GM12878 (cell line): ENCODE data around the gene CACNA2D4. TPM values are rescaled to one million over a fixed set of nuclear protein-coding genes. Genes with fewer than 3 reads are reported as not detected.

Experiments used
- BCL11A ChIP-seq: IDR thresholded peaks from 2 replicates; pipeline ENCODE4 v1.6.1; 2011; ENCODE audit warnings: low read depth, low read length
- BCL3 ChIP-seq: IDR thresholded peaks from 2 replicates; pipeline ENCODE4 v1.6.1; 2011; ENCODE audit warnings: borderline replicate concordance, low read depth, mild to moderate bottlenecking, moderate library complexity, low read length; ENCODE audit not compliant: insufficient read depth, poor library complexity, severe bottlenecking
- CHD1 ChIP-seq: IDR thresholded peaks from 2 replicates; pipeline ENCODE4 v1.6.1; 2012; ENCODE audit warnings: low read depth, low read length, improper control_type of control experiment
- CUX1 ChIP-seq: IDR thresholded peaks from 2 replicates; pipeline ENCODE4 v1.6.1; 2012; ENCODE audit warnings: improper control_type of control experiment, low read depth, low read length; ENCODE audit not compliant: insufficient replicate concordance
- EGR1 ChIP-seq, 2 experiments: IDR thresholded peaks; 1 replicate in 1 of 2; 2 replicates in 1 of 2; pipeline ENCODE4 v1.6.1; 2011 to 2012; ENCODE audit warnings: low read depth in 2 of 2, low read length in 2 of 2, borderline replicate concordance in 1 of 2, mild to moderate bottlenecking in 1 of 2, moderate library complexity in 1 of 2
- ESRRA ChIP-seq: IDR thresholded peaks from 2 replicates; pipeline ENCODE4 v1.6.1; 2012; ENCODE audit warnings: mild to moderate bottlenecking, low read length, improper control_type of control experiment
- KLF5 ChIP-seq: fragments of 450-650 bp; IDR thresholded peaks from 2 replicates; pipeline ENCODE4 v1.6.1; 2014; ENCODE audit warnings: mild to moderate bottlenecking; ENCODE audit not compliant: partially characterized antibody
- LARP7 ChIP-seq: fragments of 450-650 bp; IDR thresholded peaks from 2 replicates; pipeline ENCODE4 v1.6.1; 2017; ENCODE audit warnings: mild to moderate bottlenecking
- MEF2B ChIP-seq: fragments of 450-650 bp; IDR thresholded peaks from 2 replicates; pipeline ENCODE4 v1.6.1; 2018; ENCODE audit warnings: mild to moderate bottlenecking, moderate library complexity; ENCODE audit not compliant: partially characterized antibody, poor library complexity, severe bottlenecking
- MYC ChIP-seq: IDR thresholded peaks from 2 replicates; pipeline ENCODE4 v1.6.1; 2011; ENCODE audit warnings: mild to moderate bottlenecking, low read length, moderate library complexity, inconsistent platforms; ENCODE audit not compliant: insufficient read depth, insufficient replicate concordance, insufficient read length, severe bottlenecking
- NFIC ChIP-seq: IDR thresholded peaks from 2 replicates; pipeline ENCODE4 v1.6.1; 2012; ENCODE audit warnings: low read depth, mild to moderate bottlenecking, inconsistent platforms, low read length, moderate library complexity
- RB1 ChIP-seq: fragments of 450-650 bp; formaldehyde crosslinking; IDR thresholded peaks from 2 replicates; pipeline ENCODE4 v1.6.1; 2017; ENCODE audit warnings: mild to moderate bottlenecking, borderline replicate concordance
- SP1 ChIP-seq: IDR thresholded peaks from one replicate; pipeline ENCODE4 v1.6.1; 2011; ENCODE audit warnings: low read depth, low read length
- STAT3 ChIP-seq: IDR thresholded peaks from 2 replicates; pipeline ENCODE4 v1.6.1; 2011; ENCODE audit warnings: low read depth, low read length, improper control_type of control experiment
- SUZ12 ChIP-seq: fragments of 200-600 bp; sonication (generic); IDR thresholded peaks from one replicate; pipeline ENCODE4 v1.6.1; 2018; ENCODE audit warnings: antibody characterized with exemption, mild to moderate bottlenecking; ENCODE audit not compliant: unreplicated experiment
- TCF3 ChIP-seq: IDR thresholded peaks from 2 replicates; pipeline ENCODE4 v1.6.1; 2012; ENCODE audit warnings: low read depth, mild to moderate bottlenecking, low read length, borderline replicate concordance; ENCODE audit not compliant: insufficient read depth
- YBX1 ChIP-seq: fragments of 450-650 bp; IDR thresholded peaks from 2 replicates; pipeline ENCODE4 v1.6.1; 2016; ENCODE audit warnings: antibody characterized with exemption
- ZNF24 ChIP-seq: fragments of 450-650 bp; IDR thresholded peaks from 2 replicates; pipeline ENCODE4 v1.6.1; 2017; ENCODE audit warnings: antibody characterized with exemption, mild to moderate bottlenecking
- polyA plus RNA-seq, 11 experiments: library from polyadenylated mRNA; depleted of rRNA in 4 of 11; unstranded in 6 of 11; stranded (reverse) in 5 of 11; fragments of >200 nt; fragmentation: Nextera tagmentation in 4 of 11; fragmentation: Illumina TruSeq in 1 of 11; extraction: Ambion mirVana in 4 of 11; extraction: Trizol in 1 of 11; gene quantifications; 1 replicate in 1 of 11; 2 replicates in 10 of 11; pipeline versions ENCODE4 v1.2.1 to v1.2.3, GENCODE V29; 2011 to 2016; ENCODE audit warnings: inconsistent platforms in 2 of 11, missing spikeins in 2 of 11, low read depth in 1 of 11
- total RNA-seq, 4 experiments: library from RNA; depleted of rRNA in 3 of 4; stranded (reverse); fragments of >200 nt in 3 of 4; fragmentation: Illumina TruSeq in 1 of 4; extraction: Trizol in 1 of 4; gene quantifications; 2 replicates each; pipeline versions ENCODE4 v1.2.1 to v1.2.3, GENCODE V29; 2013 to 2021
- TF ChIP-seq, protein P1 (sequence below): fragments of 150-350 bp; IDR thresholded peaks from 2 replicates; pipeline ENCODE4 v1.6.1; 2014; ENCODE audit warnings: mild to moderate bottlenecking, low read depth, low read length
- TF ChIP-seq, protein P2 (sequence below): IDR thresholded peaks from 2 replicates; pipeline ENCODE4 v1.6.1; 2011; ENCODE audit warnings: mild to moderate bottlenecking, low read depth, low read length, moderate library complexity; ENCODE audit not compliant: insufficient replicate concordance

Gene CACNA2D4
- total and polyA plus RNA-seq, 10 of the 15 experiments (the other 5 are each of a cell fraction or from before 2014, with no cell fraction given) = 0.03 to 1.0 (median 0.65) TPM

GRCh38 chr12:1795785-1796514, 122.5 kb downstream of the CACNA2D4 start (continued):
- peak; percentile 66 for TF ChIP-seq KLF5
- 0 out of 2 replicates have a peak, but pooled peaks have one; percentile 6 for TF ChIP-seq BCL11A
- peak; percentile 87 for TF ChIP-seq LARP7
- TF ChIP-seq SUZ12 = no peak
- TF ChIP-seq STAT3 = no peak
- TF ChIP-seq BCL3 = no peak
- TF ChIP-seq, protein P1, sequence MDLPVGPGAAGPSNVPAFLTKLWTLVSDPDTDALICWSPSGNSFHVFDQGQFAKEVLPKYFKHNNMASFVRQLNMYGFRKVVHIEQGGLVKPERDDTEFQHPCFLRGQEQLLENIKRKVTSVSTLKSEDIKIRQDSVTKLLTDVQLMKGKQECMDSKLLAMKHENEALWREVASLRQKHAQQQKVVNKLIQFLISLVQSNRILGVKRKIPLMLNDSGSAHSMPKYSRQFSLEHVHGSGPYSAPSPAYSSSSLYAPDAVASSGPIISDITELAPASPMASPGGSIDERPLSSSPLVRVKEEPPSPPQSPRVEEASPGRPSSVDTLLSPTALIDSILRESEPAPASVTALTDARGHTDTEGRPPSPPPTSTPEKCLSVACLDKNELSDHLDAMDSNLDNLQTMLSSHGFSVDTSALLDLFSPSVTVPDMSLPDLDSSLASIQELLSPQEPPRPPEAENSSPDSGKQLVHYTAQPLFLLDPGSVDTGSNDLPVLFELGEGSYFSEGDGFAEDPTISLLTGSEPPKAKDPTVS = no peak
- peak; percentile 27 for TF ChIP-seq MYC
- TF ChIP-seq, protein P2, sequence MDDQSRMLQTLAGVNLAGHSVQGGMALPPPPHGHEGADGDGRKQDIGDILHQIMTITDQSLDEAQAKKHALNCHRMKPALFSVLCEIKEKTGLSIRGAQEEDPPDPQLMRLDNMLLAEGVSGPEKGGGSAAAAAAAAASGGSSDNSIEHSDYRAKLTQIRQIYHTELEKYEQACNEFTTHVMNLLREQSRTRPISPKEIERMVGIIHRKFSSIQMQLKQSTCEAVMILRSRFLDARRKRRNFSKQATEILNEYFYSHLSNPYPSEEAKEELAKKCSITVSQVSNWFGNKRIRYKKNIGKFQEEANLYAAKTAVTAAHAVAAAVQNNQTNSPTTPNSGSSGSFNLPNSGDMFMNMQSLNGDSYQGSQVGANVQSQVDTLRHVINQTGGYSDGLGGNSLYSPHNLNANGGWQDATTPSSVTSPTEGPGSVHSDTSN = peak; percentile 8
- TF ChIP-seq EGR1 (IDR thresholded peaks at IDR 0.05; ENCODE audit: borderline replicate concordance in 1 of 2, low read depth in 2 of 2, low read length in 2 of 2) = peak in 1 of 2 experiments; percentile 39; a peak in 1 of 3 replicates
- TF ChIP-seq CUX1 = no peak
- peak; percentile 67 for TF ChIP-seq SP1
- no peak for TF ChIP-seq YBX1
- TF ChIP-seq NFIC = no peak
- TF ChIP-seq CHD1 = no peak
- peak; percentile 96 for TF ChIP-seq RB1
- TF ChIP-seq TCF3 = 0 out of 2 replicates have a peak, but pooled peaks have one; percentile 7
- TF ChIP-seq ZNF24 = peak; percentile 77
- TF ChIP-seq MEF2B = peak; percentile 89
- TF ChIP-seq ESRRA = 0 out of 2 replicates have a peak, but pooled peaks have one; percentile 9
